ENCODE measurements around the gene KRTAP10-11.
"Not testable (repeated sequence)": the region's sequence is repeated elsewhere in the genome, so short reads cannot be mapped to it uniquely, and the experiment has no call there.

KRTAP10-11 gene, protein sequence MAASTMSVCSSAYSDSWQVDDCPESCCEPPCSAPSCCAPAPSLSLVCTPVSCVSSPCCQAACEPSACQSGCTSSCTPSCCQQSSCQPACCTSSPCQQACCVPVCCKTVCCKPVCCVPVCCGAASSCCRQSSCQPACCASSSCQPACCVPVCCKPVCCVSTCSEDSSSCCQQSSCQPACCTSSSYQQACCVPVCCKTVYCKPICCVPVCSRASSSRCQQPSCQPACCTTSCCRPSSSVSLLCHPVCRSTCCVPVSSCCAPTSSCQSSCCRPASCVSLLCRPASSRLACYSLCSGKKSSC

DNA sequence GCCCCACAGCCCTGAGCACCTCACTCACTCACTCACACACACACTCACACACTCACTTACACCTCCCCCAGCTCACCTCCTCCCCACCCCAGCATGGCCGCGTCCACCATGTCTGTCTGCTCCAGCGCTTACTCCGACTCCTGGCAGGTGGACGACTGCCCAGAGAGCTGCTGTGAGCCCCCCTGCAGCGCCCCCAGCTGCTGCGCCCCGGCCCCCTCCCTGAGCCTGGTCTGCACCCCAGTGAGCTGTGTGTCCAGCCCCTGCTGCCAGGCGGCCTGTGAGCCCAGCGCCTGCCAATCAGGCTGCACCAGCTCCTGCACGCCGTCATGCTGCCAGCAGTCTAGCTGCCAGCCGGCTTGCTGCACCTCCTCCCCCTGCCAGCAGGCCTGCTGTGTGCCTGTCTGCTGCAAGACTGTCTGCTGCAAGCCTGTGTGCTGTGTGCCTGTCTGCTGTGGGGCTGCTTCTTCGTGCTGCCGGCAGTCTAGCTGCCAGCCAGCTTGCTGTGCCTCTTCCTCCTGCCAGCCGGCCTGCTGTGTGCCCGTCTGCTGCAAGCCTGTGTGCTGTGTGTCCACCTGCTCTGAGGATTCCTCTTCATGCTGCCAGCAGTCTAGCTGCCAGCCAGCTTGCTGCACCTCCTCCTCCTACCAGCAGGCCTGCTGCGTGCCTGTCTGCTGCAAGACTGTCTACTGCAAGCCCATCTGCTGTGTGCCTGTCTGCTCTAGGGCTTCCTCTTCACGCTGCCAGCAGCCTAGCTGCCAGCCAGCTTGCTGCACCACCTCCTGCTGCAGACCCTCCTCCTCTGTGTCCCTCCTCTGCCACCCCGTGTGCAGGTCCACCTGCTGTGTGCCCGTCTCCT is at the start of gene KRTAP10-11:
TSS of gene KRTAP10-11 (plus strand) at position 49 of the 856 bp plus-strand sequence. CDS start at position 94, 45 bp downstream.
- not testable (repeated sequence) for DNase-seq (ENCODE audit: low spot score)

DNA sequence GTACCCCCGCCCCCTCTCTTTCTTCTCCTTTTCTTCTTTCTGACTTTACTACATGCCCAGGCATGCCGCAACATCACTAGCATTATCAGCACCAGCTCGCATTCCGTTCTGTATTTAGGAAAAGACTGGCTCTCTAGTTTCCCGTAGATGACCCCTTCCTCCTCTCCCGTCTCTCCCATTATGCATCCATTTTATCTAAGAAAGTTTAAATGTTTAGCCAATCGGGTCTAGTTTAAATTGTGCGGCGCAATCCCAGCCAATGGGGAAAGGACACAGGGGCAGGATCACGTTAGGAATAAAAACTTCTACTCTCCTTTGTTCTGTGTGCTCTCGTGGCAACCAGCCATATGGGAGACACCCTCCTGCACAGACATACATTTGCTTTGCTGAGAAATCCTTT is 48.2 kb upstream of the KRTAP10-11 start:
- DNase-seq (ENCODE audit: low spot score), result no peak

DNA sequence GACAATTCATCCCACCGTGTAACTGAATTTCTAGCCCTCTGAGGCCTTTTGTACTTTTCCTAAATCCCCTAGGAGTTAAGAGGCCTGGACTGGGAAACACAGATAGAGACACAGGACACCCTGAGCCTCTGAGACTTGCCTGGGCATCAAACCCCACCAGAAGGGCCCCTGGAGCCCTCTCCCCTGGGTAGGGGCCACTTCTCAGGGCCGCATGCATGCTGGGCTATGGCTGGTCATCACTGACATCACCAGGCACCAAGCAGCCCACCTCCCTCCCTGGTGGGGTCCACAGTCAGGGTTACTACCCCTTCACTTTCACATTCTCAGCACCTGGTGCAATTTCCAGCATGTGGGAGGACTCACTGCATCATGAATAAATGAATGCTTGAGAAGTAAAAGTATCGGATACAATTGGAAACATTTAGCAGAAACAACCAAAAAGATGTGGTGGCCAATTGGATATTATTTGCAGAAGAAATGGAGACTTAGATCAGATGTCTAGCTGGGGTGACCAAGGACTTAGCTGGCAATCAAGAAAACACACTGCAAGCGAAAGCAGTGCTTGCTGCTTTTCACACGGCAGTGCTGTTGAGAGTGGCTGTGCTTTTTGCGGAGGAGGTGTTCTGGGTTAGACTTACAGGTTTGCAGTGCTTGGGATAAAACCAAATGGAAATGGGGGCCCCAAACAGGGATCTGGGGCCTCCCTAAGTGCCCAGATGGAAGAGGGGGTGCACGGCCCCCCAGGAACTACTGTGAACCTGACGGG is 46.8 kb upstream of the KRTAP10-11 start:
- no peak for DNase-seq (ENCODE audit: low spot score)

DNA sequence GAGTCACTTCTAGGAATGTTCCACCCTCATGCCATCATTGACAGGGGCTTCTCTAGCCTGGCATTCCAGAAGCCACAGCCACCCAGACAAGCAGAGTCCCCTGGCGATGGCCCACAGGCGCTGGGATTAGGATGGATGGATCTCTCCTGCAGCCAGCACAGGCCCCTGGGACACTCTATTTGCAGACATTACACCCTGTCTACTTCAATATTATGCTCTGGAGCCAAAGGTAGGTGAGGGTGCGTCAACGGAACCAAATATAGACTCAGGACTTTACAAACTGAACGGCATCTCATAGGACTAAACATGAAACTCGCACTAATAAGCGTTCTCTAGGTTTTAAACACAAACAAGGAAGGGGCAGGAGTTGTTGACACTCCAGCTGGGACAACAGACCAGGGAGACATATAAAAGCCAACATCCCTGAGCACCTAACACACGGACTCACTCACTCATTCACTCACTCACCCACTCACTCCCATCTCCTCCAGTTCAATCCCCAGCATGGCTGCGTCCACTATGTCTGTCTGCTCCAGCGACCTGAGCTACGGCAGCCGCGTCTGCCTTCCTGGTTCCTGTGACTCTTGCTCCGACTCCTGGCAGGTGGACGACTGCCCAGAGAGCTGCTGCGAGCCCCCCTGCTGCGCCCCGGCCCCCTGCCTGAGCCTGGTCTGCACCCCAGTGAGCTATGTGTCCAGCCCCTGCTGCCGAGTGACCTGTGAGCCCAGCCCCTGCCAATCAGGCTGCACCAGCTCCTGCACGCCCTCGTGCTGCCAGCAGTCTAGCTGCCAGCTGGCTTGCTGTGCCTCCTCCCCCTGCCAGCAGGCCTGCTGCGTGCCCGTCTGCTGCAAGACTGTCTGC is 45.9 kb upstream of the KRTAP10-11 start, which contains the start of gene KRTAP10-7:
TSS of gene KRTAP10-7 (plus strand) at position 480 of the 861 bp plus-strand sequence. CDS start at position 505, 25 bp downstream.
- DNase-seq (ENCODE audit: low spot score), result not testable (repeated sequence)

DNA sequence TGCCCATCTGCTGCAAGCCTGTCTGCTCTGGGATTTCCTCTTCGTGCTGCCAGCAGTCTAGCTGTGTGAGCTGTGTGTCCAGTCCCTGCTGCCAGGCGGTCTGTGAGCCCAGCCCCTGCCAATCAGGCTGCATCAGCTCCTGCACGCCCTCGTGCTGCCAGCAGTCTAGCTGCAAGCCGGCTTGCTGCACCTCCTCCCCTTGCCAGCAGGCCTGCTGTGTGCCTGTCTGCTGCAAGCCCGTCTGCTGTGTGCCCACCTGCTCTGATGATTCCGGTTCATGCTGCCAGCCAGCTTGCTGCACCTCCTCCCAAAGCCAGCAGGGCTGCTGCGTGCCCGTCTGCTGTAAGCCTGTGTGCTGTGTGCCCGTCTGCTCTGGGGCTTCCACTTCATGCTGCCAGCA is 45.1 kb upstream of the KRTAP10-11 start:
- not testable (repeated sequence) for DNase-seq (ENCODE audit: low spot score)

DNA sequence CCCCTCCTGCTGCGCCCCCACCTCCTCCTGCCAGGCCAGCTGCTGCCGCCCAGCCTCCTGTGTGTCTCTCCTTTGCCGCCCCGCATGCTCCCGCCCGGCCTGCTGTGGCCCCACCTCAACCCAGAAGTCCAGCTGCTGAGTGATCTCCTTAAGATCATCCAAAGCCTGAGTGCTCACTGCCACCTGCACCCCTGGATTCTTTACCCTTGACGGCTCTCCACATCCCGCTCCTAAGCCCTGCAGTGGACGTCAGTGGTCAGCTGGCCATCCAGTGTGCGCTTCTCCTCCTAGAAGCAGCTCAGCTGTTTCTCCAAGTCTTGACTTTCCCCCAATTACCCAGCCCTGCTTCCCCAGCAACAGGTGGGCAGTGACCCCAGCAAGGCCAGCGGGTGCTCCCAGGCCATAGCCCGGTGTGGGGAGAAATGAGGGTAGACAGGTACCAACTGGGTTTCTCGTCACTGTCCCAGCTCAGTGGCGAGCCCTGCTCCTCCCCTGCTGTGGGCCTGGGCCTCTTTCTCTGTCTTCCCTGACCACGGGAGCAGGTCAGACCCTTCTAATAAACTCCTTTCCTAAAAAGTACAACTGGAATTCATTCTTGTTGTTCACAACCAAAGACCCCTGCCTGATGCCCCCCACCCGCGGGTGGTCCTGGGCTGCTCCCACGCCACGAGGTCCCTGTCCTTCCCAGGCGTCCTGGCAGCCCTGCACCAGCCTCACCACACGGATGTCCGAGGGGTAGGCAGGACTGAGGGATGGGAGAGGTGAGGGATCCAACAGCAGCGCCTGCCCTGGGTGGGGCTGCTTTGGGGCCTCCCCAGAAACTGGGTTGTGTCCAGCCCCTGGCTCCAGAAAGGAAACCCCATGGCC is 44.4 kb upstream of the KRTAP10-11 start:
- no peak for DNase-seq (ENCODE audit: low spot score)

DNA sequence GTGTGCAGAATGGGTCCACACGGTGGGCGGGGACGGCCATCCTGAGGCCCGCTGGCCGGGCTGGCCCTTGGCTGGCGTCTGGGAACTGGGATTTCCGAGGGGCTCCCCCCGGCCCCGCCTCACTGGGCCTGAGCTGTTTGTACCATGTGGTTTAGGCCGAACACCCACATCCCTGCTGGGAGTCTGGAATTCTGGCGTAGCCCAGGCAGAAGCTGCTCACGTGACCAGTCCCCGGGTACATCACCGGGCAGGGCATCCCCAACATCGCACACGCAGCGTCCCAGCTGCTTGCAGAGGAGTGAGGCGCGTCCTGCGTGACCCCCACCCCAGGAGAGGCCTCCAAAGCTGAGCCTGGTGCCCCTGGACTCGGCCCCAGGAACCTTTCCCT is 43.8 kb upstream of the KRTAP10-11 start:
- DNase-seq (ENCODE audit: low spot score), result no peak

DNA sequence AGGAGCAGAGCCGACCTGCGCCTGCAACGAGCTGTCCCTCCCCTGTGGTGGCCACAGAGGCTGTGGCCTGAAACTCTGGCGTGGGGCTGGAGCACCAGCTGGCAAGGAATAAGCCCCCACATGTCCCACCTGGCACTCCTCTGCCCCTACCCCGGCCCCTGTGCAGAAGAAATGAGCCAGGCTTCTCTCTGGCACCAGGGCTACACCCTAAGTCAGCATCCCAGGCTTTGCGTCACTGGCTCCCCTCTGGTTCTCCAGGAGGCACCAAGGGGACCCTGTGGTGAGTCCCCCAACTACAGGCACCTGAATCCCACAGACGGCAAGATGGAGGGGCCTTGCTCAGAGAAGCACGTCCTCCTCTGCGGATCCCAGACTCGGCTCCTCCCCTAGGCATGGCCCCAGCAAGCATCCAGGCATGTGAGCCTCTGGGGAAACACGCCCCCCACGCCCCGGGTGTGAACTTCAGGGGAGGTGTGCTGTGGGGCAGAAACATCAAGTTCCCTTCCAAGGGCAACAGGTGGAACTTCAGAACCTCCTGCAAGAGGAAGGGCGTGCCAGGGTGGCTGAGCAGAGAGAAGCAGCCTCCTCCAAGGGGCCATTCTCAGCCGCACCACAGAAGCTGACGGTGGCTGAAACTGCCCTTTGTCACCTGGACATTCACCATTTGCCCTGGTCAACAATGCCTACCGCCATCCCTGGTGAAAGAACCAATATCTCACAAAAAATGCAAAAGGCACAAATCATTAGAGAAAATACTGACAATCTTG is 42.9 kb upstream of the KRTAP10-11 start:
- no peak for DNase-seq (ENCODE audit: low spot score)

DNA sequence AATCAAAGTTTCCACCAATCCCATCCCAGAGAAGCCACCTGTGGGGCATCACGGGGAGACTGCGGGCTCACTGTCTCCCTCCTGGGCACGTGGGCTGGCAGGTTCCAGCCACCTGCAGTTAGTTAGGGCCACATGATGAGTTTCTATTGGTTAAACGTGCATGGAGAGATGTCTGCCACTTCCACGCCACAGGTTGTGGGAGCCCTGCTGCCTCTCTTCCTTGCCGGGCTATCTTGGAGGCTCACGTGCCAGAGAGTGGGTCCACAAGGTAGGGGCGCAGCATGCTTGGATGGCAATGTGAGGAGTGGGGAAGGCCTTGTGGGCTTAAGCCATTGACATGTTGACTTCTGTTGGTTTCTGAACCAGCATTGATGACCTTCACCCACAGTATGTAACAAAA is 42.3 kb upstream of the KRTAP10-11 start:
- no peak for DNase-seq (ENCODE audit: low spot score)

DNA sequence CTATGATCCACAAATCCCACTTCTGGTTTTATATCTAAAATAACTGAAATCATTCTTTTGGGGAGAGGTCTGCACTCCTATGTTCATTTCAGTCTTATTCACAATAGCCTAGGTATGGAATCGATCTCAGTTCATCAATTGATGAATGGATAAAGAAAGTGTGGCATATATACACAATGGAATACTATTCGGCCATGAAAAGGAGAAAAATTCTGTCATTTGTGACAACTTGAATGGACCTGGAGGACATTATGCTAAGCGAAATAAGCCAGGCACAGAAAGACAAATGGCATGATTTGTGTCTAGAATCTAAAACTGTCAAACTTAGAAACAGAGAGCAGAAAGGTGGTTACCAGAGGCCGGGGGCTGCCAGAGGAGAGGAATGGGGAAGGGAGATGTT is 39.7 kb upstream of the KRTAP10-11 start:
- no peak for DNase-seq (ENCODE audit: low spot score)

DNA sequence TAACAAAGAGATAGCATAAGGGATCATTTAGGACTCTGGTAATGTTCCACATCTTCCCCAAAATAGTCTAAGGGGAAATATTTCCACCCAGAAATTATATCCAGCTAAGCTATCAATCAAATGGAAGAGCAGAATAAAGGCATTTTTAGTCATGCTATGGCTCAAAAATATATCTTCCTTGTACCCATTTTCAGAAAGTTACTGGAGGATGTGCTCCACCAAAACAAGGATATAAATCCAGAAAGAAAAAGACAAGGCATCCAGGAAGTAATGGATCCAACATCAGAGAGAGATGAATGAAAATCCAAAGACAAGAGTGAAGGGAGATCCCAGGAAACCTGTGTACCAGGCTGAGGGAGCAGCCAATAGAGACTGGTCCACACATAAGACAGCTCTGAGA is 37.0 kb upstream of the KRTAP10-11 start:
- no peak for DNase-seq (ENCODE audit: low spot score)

DNA sequence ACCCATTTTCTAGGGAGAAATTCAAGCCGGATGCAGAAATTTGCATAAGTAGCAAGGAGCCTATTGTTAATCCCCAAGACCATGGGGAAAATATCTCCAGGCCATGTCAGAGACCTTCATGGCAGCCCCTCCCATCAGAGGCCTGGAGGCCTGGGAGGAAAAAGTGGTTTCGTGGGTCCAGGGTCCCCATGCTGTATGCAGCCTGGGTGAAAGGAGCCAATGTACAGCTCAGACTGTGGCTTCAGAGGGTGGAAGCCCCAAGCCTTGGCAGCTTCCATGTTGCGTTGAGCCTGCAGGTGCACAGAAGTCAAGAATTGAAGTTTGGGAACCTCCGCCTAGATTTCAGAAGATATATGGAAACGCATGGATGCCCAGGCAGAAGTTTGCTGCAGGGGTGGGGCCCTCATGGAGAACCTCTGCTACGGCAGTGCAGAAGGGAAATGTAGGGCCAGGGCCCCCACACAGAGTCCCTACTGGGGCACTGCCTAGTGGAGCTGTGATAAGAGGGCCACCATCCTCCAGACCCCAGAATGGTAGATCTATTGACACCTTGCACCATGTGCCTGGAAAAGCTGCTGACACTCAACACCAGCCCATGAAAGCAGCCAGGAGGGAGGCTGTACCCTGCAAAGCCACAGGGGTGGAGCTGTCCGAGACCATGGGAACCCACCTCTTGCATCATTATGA is 35.9 kb upstream of the KRTAP10-11 start:
- DNase-seq (ENCODE audit: low spot score), result not testable (repeated sequence)

DNA sequence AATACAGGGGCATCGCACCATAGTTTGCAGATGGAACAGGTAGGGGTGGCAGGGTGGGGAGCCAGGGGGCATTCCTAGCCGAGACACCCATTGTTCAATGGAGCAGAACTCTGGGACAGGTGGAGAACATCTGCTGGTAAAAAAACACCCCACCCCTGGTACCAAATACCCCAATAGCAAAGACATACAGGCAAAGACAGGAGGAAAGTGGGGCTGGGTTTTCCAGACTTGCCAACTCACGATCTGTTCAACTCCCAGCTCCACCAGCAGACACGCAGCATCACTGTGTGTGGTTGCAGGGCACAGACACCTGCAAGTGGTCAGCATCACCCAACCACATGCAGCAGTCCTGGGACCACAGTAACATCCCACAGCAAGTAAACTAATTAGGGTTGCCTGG is 34.7 kb upstream of the KRTAP10-11 start:
- DNase-seq (ENCODE audit: low spot score), result no peak

DNA sequence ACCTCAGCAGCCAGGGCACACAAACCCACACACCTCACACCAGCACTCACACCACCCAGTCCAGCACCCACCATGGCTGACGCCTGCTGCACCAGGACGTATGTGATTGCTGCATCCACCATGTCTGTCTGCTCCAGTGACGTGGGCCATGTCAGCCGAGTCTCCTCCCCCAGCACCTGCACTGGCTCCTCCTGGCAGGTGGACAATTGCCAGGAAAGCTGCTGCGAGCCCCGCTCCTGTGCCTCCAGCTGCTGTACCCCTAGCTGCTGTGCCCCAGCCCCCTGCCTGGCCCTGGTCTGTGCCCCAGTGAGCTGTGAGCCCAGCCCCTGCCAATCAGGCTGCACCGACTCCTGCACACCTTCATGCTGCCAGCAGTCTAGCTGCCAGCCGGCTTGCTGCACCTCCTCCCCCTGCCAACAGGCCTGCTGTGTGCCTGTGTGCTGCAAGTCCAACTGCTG is 34.2 kb upstream of the KRTAP10-11 start, which contains the start of gene KRTAP10-8:
TSS of gene KRTAP10-8 (plus strand) at position 51 of the 458 bp plus-strand sequence. CDS start at position 73, 22 bp downstream.
- no peak for DNase-seq (ENCODE audit: low spot score)

DNA sequence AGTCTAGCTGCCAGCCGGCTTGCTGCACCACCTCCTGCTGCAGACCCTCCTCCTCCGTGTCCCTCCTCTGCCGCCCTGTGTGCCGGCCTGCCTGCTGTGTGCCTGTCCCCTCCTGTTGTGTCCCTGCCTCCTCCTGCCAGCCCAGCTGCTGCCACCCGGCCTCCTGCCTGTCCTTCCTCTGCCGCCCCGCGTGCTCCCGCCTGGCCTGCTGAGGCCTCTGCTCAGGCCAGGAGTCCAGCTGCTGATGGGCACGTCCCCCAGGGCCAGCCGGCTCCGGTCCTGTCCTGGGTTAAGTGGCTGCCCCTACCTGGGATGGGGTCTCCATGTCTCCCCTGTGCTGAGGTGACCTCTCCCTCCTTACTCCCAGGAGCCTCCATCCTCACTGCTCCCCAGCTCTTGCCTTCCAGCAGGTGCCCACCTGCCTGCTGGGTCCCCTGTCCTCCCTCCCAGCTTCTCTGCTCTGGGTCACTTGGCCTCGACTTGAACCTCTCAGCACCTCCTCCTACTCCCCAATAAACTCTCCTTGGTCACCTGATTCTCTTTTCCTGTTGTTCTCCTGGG is 33.5 kb upstream of the KRTAP10-11 start:
- DNase-seq (ENCODE audit: low spot score), result no peak

DNA sequence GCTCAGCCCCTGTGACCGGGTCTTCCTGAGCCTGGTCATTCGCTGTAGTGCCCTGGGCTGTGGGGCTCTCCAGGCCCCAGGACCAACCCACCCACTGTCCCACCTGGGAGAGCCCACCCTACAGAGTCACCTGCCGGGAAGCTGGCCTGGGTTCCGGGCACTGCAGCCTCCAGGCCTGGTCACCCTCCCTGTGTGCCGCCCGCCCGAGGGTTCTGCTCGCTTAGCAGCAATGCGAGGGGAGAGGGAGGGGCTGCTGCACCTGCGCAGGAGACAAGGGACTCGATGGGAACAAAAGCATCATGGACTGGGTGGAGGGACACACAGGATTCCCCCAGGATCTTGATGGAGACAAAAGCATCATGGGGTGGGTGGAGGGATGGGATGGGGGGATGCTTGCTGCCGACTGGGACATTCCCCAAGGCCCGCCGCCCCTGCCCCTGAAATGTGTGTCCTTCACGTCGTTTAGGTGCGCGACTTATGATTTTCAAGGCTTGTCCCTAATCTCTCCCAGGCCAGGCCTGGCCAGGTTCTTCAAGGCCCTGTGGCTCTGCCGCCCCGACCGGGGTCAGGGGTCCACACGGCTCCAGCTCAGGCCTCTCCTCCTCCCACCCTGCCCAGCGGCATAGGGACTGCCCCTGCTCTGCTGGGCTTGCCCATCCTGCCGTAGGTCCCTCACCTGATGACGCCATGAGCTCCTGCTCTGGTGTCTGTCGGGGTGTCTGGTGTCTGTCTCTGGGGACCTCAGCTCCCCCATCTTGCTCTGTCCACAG is 32.6 kb upstream of the KRTAP10-11 start:
- DNase-seq (ENCODE audit: low spot score), result no peak

DNA sequence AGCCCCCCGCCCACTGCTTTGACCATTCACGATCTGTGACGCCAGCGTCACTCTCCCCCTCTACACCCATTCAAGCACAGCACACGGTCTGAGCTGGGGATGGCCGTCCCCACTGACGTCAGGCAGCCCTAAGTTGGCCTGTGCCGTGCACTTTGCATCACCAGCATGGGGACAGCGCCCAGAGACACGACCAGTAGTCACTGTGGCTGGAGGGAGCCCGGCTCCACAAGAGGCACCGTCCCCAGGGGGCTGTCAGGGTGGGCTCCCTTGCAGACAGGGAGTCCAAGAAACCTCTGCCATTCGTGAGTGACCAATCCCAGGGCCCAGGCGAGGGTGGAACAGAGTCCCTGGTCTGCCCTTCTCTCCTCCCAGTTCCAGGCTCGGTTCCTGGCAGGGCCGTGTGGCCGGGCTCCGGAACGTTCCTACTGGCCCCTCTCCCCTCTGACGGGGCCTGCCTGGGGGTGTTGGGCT is 32.0 kb upstream of the KRTAP10-11 start:
- DNase-seq (ENCODE audit: low spot score), result no peak

All from HuH-7.5 (cell line).